D341Med (cell line): Measurements from ENCODE around the gene UROC1.

Experiments
- DNase-seq: peaks from one replicate; pipeline ENCODE4 v3.0.0; 2012; ENCODE audit warnings: low spot score

UROC1 gene

GRCh38 chr3:126494970-126495230 is 22.7 kb downstream of the UROC1 start:
- no peak for DNase-seq

- no peak for DNase-seq
Measured at GRCh38 chr3:126494204-126494969, 23.2 kb downstream of the UROC1 start.

- no peak for DNase-seq
Measured at GRCh38 chr3:126493739-126494138, 23.8 kb downstream of the UROC1 start.

- DNase-seq, result no peak
Measured at GRCh38 chr3:126493051-126493450, 24.5 kb downstream of the UROC1 start.

GRCh38 chr3:126491221-126492013 is 26.2 kb downstream of the UROC1 start:
- DNase-seq, result no peak

GRCh38 chr3:126490619-126491018 is 27.0 kb downstream of the UROC1 start:
- no peak for DNase-seq

- DNase-seq, result no peak
Measured at GRCh38 chr3:126488886-126489569, 28.5 kb downstream of the UROC1 start.

- DNase-seq, result no peak
Measured at GRCh38 chr3:126488185-126488584, 29.4 kb downstream of the UROC1 start.

- DNase-seq, result no peak
Measured at GRCh38 chr3:126487151-126487771, 30.3 kb downstream of the UROC1 start.

GRCh38 chr3:126486360-126486847 is 31.2 kb downstream of the UROC1 start:
- no peak for DNase-seq

GRCh38 chr3:126485956-126486355 is 31.6 kb downstream of the UROC1 start:
- DNase-seq, result no peak

- DNase-seq, result no peak
Measured at GRCh38 chr3:126485176-126485897, 32.2 kb downstream of the UROC1 start.

- DNase-seq, result no peak
Measured at GRCh38 chr3:126484662-126485061, 32.9 kb downstream of the UROC1 start.

GRCh38 chr3:126484148-126484547 is 33.4 kb downstream of the UROC1 start:
- no peak for DNase-seq

- DNase-seq, result no peak
Measured at GRCh38 chr3:126483321-126483761, 34.2 kb downstream of the UROC1 start.

GRCh38 chr3:126482503-126483255 is 34.9 kb downstream of the UROC1 start:
- DNase-seq, result no peak

- no peak for DNase-seq
Measured at GRCh38 chr3:126481808-126482502, 35.6 kb downstream of the UROC1 start.

GRCh38 chr3:126480861-126481260 is 36.7 kb downstream of the UROC1 start:
- DNase-seq, result no peak

- DNase-seq, result no peak
Measured at GRCh38 chr3:126480206-126480605, 37.4 kb downstream of the UROC1 start.

GRCh38 chr3:126479642-126480041 is 37.9 kb downstream of the UROC1 start:
- DNase-seq, result no peak
